Peyer's patch (tissue), 4 donors: ENCODE results near the gene SGO2.

Experiments
- POLR2A ChIP-seq, 2 donors: fragments of 450-650 bp; IDR thresholded peaks; one replicate each; pipeline ENCODE4 v1.5.1; 2017; ENCODE audit warnings: antibody characterized with exemption in 2 of 2, mild to moderate bottlenecking in 2 of 2, moderate library complexity in 2 of 2
- TF ChIP-seq, protein P1 (sequence below), 6 experiments: fragments of 450-650 bp in 4 of 6; fragments of 200-600 bp in 2 of 6; sonication (generic) in 1 of 6; IDR thresholded peaks; one replicate each; pipeline ENCODE4 v1.5.1; 2017 to 2019; ENCODE audit warnings: antibody characterized with exemption in 6 of 6, mild to moderate bottlenecking in 3 of 6, moderate library complexity in 1 of 6

DNA sequence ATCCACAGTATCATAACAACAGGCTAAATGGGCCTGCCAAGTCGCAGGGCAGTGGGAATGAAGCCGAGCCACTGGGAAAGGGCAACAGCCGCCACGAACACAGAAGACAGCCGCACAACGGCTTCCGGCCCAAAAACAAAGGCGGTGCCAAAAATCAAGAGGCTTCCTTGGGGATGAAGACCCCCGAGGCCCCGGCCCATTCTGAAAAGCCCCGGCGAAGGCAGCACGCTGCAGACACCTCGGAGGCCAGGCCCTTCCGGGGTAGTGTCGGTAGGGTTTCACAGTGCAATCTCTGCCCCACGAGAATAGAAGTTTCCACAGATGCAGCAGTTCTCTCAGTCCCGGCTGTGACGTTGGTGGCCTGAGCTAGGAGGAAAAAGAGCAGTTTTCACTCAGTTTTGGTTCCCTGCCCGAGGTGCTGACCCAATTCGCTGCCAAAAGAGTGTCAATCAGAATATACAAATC is 48.3 kb upstream of the SGO2 start:
- TF ChIP-seq, protein P1, sequence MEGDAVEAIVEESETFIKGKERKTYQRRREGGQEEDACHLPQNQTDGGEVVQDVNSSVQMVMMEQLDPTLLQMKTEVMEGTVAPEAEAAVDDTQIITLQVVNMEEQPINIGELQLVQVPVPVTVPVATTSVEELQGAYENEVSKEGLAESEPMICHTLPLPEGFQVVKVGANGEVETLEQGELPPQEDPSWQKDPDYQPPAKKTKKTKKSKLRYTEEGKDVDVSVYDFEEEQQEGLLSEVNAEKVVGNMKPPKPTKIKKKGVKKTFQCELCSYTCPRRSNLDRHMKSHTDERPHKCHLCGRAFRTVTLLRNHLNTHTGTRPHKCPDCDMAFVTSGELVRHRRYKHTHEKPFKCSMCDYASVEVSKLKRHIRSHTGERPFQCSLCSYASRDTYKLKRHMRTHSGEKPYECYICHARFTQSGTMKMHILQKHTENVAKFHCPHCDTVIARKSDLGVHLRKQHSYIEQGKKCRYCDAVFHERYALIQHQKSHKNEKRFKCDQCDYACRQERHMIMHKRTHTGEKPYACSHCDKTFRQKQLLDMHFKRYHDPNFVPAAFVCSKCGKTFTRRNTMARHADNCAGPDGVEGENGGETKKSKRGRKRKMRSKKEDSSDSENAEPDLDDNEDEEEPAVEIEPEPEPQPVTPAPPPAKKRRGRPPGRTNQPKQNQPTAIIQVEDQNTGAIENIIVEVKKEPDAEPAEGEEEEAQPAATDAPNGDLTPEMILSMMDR (IDR thresholded peaks at IDR 0.05), result no peak
- TF ChIP-seq POLR2A (IDR thresholded peaks at IDR 0.05), result no peak
